K562 (cell line): ENCODE data around the gene DTNA. TPM values are rescaled to one million over a fixed set of nuclear protein-coding genes. Genes with fewer than 3 reads are reported as not detected.

Experiments
- ATAC-seq: fragments of 200-7000 bp; cut with Tn5 transposase; 3 replicates; pipeline ENCODE4 v1.9.1; 2020; ENCODE audit warnings: moderate library complexity
- BruUV-seq: library from RNA; stranded (reverse); fragments of 400-500 nt; replicated peaks from 2 replicates; lab custom pipeline; 2021; lab: Mats Ljungman, UMichigan
- CTCF ChIA-PET: fragments of 300-600 bp; formaldehyde crosslinking; extraction: SDS; loops from one replicate; lab custom pipeline; 2021; ENCODE audit warnings: low intra/inter-chr PET ratio; lab: Yijun Ruan, JAX
- POLR2A ChIA-PET: fragments of 300-600, 350-650 bp; sonication (Branson Sonifier 250); formaldehyde crosslinking; extraction: SDS; loops from one replicate; lab custom pipeline; 2021; ENCODE audit warnings: antibody characterized with exemption, inconsistent platforms; lab: Yijun Ruan, JAX
- DNase-seq, 4 experiments: peaks; one replicate each; pipeline versions ENCODE4 v3.0.0 to v3.0.0-alpha.2; 2011 to 2018; ENCODE audit warnings: low spot score in 3 of 4, mixed read lengths in 3 of 4; ENCODE audit errors: extremely low read depth in 1 of 4
- FAIRE-seq: peaks from 2 replicates; lab custom pipeline; 2011; peaks lifted over from hg19 to GRCh38; lab: Jason Lieb, UNC
- H2AFZ ChIP-seq: 2 replicates; pipeline ENCODE4 v1.6.0; 2011; ENCODE audit warnings: low read depth, low read length, control low read depth, inconsistent platforms
- H3K27ac ChIP-seq: fragments of 200-600 bp; 3 replicates; pipeline ENCODE4 v1.8.0; 2011; ENCODE audit warnings: low read depth, mild to moderate bottlenecking, control low read depth, inconsistent platforms, low read length, moderate library complexity, mixed read lengths; ENCODE audit errors: extremely low read depth
- H3K27me3 ChIP-seq, 2 experiments: fragments of 300-600 bp in 1 of 2; 2 replicates in 1 of 2; 3 replicates in 1 of 2; pipeline versions ENCODE4 v1.6.0 to v1.8.0; 2011; ENCODE audit warnings: inconsistent platforms in 2 of 2, low read length in 2 of 2, mild to moderate bottlenecking in 1 of 2, mixed read lengths in 1 of 2, moderate library complexity in 1 of 2; ENCODE audit not compliant: control insufficient read depth in 2 of 2, insufficient read depth in 2 of 2
- H3K36me3 ChIP-seq: fragments of 300-600 bp; 3 replicates; pipeline ENCODE4 v1.8.0; 2011; ENCODE audit warnings: mild to moderate bottlenecking, low read length, inconsistent platforms; ENCODE audit not compliant: control insufficient read depth, insufficient read depth
- H3K4me1 ChIP-seq, 2 experiments: fragments of 200-600 bp in 1 of 2; replicated peaks in 1 of 2; 2 replicates in 1 of 2; 3 replicates in 1 of 2; pipeline versions ENCODE4 v1.5.1 to v1.8.0; 2011; ENCODE audit warnings: inconsistent platforms in 2 of 2, low read length in 2 of 2, mild to moderate bottlenecking in 1 of 2, mixed read lengths in 1 of 2, moderate library complexity in 1 of 2; ENCODE audit not compliant: control insufficient read depth in 2 of 2, insufficient read depth in 2 of 2
- H3K4me2 ChIP-seq: 2 replicates; pipeline ENCODE4 v1.6.1; 2011; ENCODE audit warnings: low read length, control low read depth, inconsistent platforms, mixed read lengths; ENCODE audit not compliant: insufficient read depth
- H3K4me3 ChIP-seq: fragments of 200-600 bp; sonication (generic), shearing (Covaris generic); 2 replicates; pipeline ENCODE4 v1.5.1; 2016; ENCODE audit warnings: control low read depth, inconsistent platforms
- H3K79me2 ChIP-seq: fragments of 200-600 bp; 3 replicates; pipeline ENCODE4 v1.8.0; 2011; ENCODE audit warnings: low read length, inconsistent platforms; ENCODE audit not compliant: control insufficient read depth, insufficient read depth
- H3K9ac ChIP-seq, 2 experiments: 2 replicates each; pipeline versions ENCODE4 v1.6.0 to v1.6.1; 2011; ENCODE audit warnings: low read depth in 2 of 2, low read length in 2 of 2, control low read depth in 1 of 2, inconsistent platforms in 1 of 2, mild to moderate bottlenecking in 1 of 2, mixed read lengths in 1 of 2; ENCODE audit not compliant: insufficient read depth in 1 of 2
- H3K9me1 ChIP-seq: one replicate; pipeline ENCODE4 v1.6.0; 2011; ENCODE audit warnings: inconsistent platforms, mild to moderate bottlenecking, low read length, moderate library complexity; ENCODE audit not compliant: control insufficient read depth, insufficient read depth
- H3K9me3 ChIP-seq: replicated peaks from 2 replicates; pipeline ENCODE4 v1.5.1; 2011; ENCODE audit warnings: low read depth, low read length, inconsistent platforms; ENCODE audit not compliant: control insufficient read depth, insufficient read depth
- H4K20me1 ChIP-seq: replicated peaks from 2 replicates; pipeline ENCODE4 v1.6.1; 2011; ENCODE audit warnings: low read length, inconsistent platforms, mixed read lengths; ENCODE audit not compliant: control insufficient read depth, insufficient read depth
- ARID4B ChIP-seq: sonication (generic); formaldehyde crosslinking; IDR thresholded peaks from 2 replicates; pipeline ENCODE4 v1.8.0; 2022; ENCODE audit warnings: mild to moderate bottlenecking, missing genetic modification reagents
- DDX20 ChIP-seq: fragments of 450-650 bp; IDR thresholded peaks from 2 replicates; pipeline ENCODE4 v1.6.1; 2016; ENCODE audit warnings: missing genetic modification characterization, low read depth, mild to moderate bottlenecking, missing compliant biosample characterization, moderate library complexity
- GATAD2A ChIP-seq: fragments of 450-650 bp; IDR thresholded peaks from 2 replicates; pipeline ENCODE4 v1.6.1; 2017
- GTF3C2 ChIP-seq: IDR thresholded peaks from 3 replicates; pipeline ENCODE4 v1.6.1; 2011; ENCODE audit warnings: borderline replicate concordance, mild to moderate bottlenecking, moderate library complexity; ENCODE audit not compliant: insufficient read length; ENCODE audit errors: extremely low read depth
- HNRNPUL1 ChIP-seq: fragments of 200-400 bp; formaldehyde crosslinking; IDR thresholded peaks from 2 replicates; pipeline ENCODE4 v1.6.1; 2017; ENCODE audit warnings: low read length
- NFE2L1 ChIP-seq: fragments of 450-650 bp; IDR thresholded peaks from 2 replicates; pipeline ENCODE4 v1.6.1; 2016; ENCODE audit warnings: missing genetic modification characterization, low read depth, mild to moderate bottlenecking, missing compliant biosample characterization, moderate library complexity, borderline replicate concordance
- NR2C1 ChIP-seq, 2 experiments: fragments of 450-650 bp; IDR thresholded peaks; 2 replicates each; pipeline ENCODE4 v1.6.1; 2017; ENCODE audit warnings: mild to moderate bottlenecking in 2 of 2, antibody characterized with exemption in 1 of 2, inconsistent platforms in 1 of 2, missing compliant biosample characterization in 1 of 2, missing genetic modification characterization in 1 of 2
- SIN3B ChIP-seq: fragments of 450-650 bp; IDR thresholded peaks from 2 replicates; pipeline ENCODE4 v1.6.1; 2017; ENCODE audit warnings: low read depth, mild to moderate bottlenecking, moderate library complexity
- ZBTB33 ChIP-seq: sonication (generic); formaldehyde crosslinking; IDR thresholded peaks from 2 replicates; pipeline ENCODE4 v1.8.1; 2023; ENCODE audit warnings: mild to moderate bottlenecking, missing genetic modification reagents
- ZNF12 ChIP-seq: sonication (generic); formaldehyde crosslinking; IDR thresholded peaks from 2 replicates; pipeline ENCODE4 v1.4.0; 2020; ENCODE audit warnings: mild to moderate bottlenecking, missing genetic modification reagents
- in situ Hi-C: fragments of 300-500 bp; cut with MboI; formaldehyde crosslinking; loops from 4 replicates; pipeline ENCODE4 v1.15.0; 2018; ENCODE audit warnings: inconsistent platforms, mixed read lengths
- intact Hi-C: fragments of 100-400 bp; cut with micrococcal nuclease; formaldehyde crosslinking; loops from 2 replicates; pipeline ENCODE4 v1.14.2; 2022
- polyA plus RNA-seq, 8 experiments: library from polyadenylated mRNA; depleted of rRNA in 4 of 8; stranded (reverse) in 5 of 8; unstranded in 3 of 8; fragments of >200 nt; fragmentation: Nextera tagmentation in 2 of 8; fragmentation: Illumina TruSeq in 1 of 8; extraction: Ambion mirVana in 2 of 8; extraction: Trizol in 1 of 8; gene quantifications; 2 replicates each; pipeline versions ENCODE4 v1.2.1 to v1.2.3, GENCODE V29; 2011 to 2014; ENCODE audit warnings: inconsistent platforms in 1 of 8, missing spikeins in 1 of 8
- total RNA-seq, 7 experiments: library from RNA; depleted of rRNA in 6 of 7; stranded (reverse); fragments of >200 nt in 6 of 7; fragmentation: Illumina TruSeq in 2 of 7; extraction: Trizol in 2 of 7; gene quantifications; 2 replicates each; pipeline versions ENCODE4 v1.2.1 to v1.2.3, GENCODE V29; 2011 to 2021; ENCODE audit warnings: low replicate concordance in 1 of 7

Gene DTNA
- total and polyA plus RNA-seq, 9 of the 15 experiments (the other 6 are each of a cell fraction or from before 2014, with no cell fraction given): 0.07 to 2.4 (median 0.22) TPM; not detected in 2

GRCh38 chr18:34691614-34692013, 18.5 kb upstream of the DTNA start:
- Histone ChIP-seq H4K20me1 (no peaks in the 10 kb centered on the region), H3K27ac (no peak overlapping the region), H3K9me1 (no peaks in the 10 kb centered on the region), H3K27me3 (no peaks in the 10 kb centered on the region), H3K4me1 (no peaks in the 10 kb centered on the region), H3K9me3 (no peaks in the 10 kb centered on the region), H3K4me2 (no peak overlapping the region), H3K79me2 (no peaks in the 10 kb centered on the region), H2AFZ (no peak overlapping the region), H3K4me3 (no peak overlapping the region), H3K36me3 (no peaks in the 10 kb centered on the region), H3K9ac (no peak overlapping the region)
- in situ Hi-C loops: no loop called here
- ATAC-seq (no peak), FAIRE-seq (no peak), DNase-seq (no peak)
- TF ChIP-seq DDX20 (tag) (no peak), ZNF12 (CRISPR knock-in tag) (no peak), HNRNPUL1 (no peak), GTF3C2 (no peak), GATAD2A (no peak), NR2C1 (IDR thresholded peaks at IDR 0.05) (no peak), NR2C1 (tag; IDR thresholded peaks at IDR 0.05) (no peak), ARID4B (CRISPR knock-in tag) (no peak), ZBTB33 (no peak), SIN3B (no peak), NFE2L1 (no peak)
- intact Hi-C loops: no loop called here
- ChIA-PET CTCF (no interaction called here), POLR2A (no interaction called here)
- no TSS peak for BruUV-seq
